T-helper 1 cell treated with Interleukin-12 subunit alpha and Interleukin-12 subunit beta and Interleukin-4 antibody, amounts not matched to agents 30 ng/mL and 1 ng/mL, for 36 hours (primary cell): ENCODE data around the gene MTRR. TPM values are rescaled to one million over a fixed set of nuclear protein-coding genes. Genes with fewer than 3 reads are reported as not detected.

ENCODE experiments used
- total RNA-seq: library from RNA; stranded (reverse); gene quantifications from 2 replicates; pipeline ENCODE4 v1.2.3, GENCODE V29; 2022

MTRR gene
- total RNA-seq, 1 donor from 2014 or later: 64.5 TPM

Other genes starting within 250 kb of the MTRR start
- not detected in 2 replicates for gene CFAP90, start 18.0 kb upstream of the MTRR start, total RNA-seq
- gene FASTKD3, start 117 bp upstream of the MTRR start, total RNA-seq: 16.4 and 17.7 TPM in 2 replicates